Measurements from ENCODE around the gene CKAP4.

CKAP4 gene

DNA sequence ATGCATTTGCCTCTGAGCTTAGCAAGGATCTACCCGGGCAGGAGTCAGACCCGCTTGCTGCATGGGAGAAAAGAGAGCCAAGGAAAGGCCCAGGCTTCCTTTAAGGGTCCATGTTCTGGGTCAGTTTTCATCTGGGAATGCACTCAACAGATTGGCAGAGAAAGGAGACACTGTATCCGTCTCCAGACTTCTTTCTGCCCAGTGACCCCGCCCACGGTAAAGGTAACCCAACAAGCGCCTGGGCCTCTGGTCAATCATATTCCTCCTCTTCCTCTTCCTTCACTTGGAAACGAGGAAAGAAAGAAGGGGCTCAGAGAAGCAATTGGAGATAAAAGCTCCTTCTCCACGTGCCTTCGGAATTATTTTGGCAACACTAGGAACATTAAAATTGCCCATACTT lies 27.6 kb upstream of the CKAP4 start:
- no peaks in the 10 kb centered on the region for H3K9me3 ChIP-seq (ENCODE audit: low read length)
- H3F3A ChIP-seq (ENCODE audit: insufficient read depth, low read length) = no peaks in the 10 kb centered on the region
- TF ChIP-seq, protein P1, sequence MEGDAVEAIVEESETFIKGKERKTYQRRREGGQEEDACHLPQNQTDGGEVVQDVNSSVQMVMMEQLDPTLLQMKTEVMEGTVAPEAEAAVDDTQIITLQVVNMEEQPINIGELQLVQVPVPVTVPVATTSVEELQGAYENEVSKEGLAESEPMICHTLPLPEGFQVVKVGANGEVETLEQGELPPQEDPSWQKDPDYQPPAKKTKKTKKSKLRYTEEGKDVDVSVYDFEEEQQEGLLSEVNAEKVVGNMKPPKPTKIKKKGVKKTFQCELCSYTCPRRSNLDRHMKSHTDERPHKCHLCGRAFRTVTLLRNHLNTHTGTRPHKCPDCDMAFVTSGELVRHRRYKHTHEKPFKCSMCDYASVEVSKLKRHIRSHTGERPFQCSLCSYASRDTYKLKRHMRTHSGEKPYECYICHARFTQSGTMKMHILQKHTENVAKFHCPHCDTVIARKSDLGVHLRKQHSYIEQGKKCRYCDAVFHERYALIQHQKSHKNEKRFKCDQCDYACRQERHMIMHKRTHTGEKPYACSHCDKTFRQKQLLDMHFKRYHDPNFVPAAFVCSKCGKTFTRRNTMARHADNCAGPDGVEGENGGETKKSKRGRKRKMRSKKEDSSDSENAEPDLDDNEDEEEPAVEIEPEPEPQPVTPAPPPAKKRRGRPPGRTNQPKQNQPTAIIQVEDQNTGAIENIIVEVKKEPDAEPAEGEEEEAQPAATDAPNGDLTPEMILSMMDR (IDR thresholded peaks at IDR 0.05; ENCODE audit: low read length) = no peak
- TF ChIP-seq EZH2 (IDR thresholded peaks at IDR 0.05; ENCODE audit: borderline replicate concordance, low read length) = no peak
- H4K20me1 ChIP-seq (ENCODE audit: insufficient read depth, low read length) = no peaks in the 10 kb centered on the region
- no peak overlapping the region for H3K4me2 ChIP-seq (ENCODE audit: low read length)
- H3K9me2 ChIP-seq (ENCODE audit: low read depth, low read length) = no peaks in the 10 kb centered on the region
- H3K27me3 ChIP-seq (ENCODE audit: insufficient read depth, low read length) = no peaks in the 10 kb centered on the region
- H3K9ac ChIP-seq (ENCODE audit: low read length) = no peak overlapping the region
- no peak overlapping the region for H3K27ac ChIP-seq (ENCODE audit: low read depth, low read length, poor library complexity, severe bottlenecking)
- no peak overlapping the region for H2AFZ ChIP-seq (ENCODE audit: low read length)
- H3K36me3 ChIP-seq (ENCODE audit: insufficient read depth, low read length) = no peaks in the 10 kb centered on the region
- no peaks in the 10 kb centered on the region for H3K4me1 ChIP-seq (ENCODE audit: insufficient read depth, low read length, severe bottlenecking)
- no peak overlapping the region for H3K4me3 ChIP-seq (ENCODE audit: low read depth, low read length, poor library complexity, severe bottlenecking)
- H3K79me2 ChIP-seq (ENCODE audit: insufficient read depth, low read length) = no peaks in the 10 kb centered on the region

DNA sequence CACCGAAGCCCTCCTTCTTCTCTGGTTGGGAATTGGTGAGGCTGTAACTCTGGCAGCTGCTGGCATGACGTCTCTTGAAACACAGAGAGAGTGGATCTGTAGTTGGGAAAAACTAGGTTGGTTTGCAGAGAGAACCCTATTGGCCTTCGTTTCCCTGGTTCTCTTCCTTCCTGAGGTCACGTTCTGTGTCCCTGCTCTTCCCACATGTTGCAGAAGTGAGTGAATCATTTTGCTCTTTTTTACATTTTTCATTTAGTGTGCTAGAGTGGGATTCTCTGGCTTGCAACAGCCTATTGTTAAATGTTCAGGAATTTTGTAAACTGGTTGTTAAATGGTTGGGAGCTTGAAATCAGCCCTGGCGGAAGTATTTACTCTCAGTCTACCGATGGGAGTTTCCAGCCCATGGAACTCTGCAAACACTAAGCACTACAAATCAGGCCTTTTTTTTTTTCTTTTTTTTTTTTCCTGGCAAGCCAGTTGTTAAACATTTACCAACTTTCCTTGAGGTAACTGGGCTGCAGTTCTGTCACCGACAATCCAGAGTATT lies 26.8 kb upstream of the CKAP4 start:
- H3K4me3 ChIP-seq (ENCODE audit: low read depth, low read length, poor library complexity, severe bottlenecking) = no peak overlapping the region
- H4K20me1 ChIP-seq (ENCODE audit: insufficient read depth, low read length) = no peaks in the 10 kb centered on the region
- no peaks in the 10 kb centered on the region for H3K27me3 ChIP-seq (ENCODE audit: insufficient read depth, low read length)
- H3K27ac ChIP-seq (ENCODE audit: low read depth, low read length, poor library complexity, severe bottlenecking) = no peak overlapping the region
- no peaks in the 10 kb centered on the region for H3K9me2 ChIP-seq (ENCODE audit: low read depth, low read length)
- no peak overlapping the region for H3K9ac ChIP-seq (ENCODE audit: low read length)
- no peaks in the 10 kb centered on the region for H3F3A ChIP-seq (ENCODE audit: insufficient read depth, low read length)
- no peaks in the 10 kb centered on the region for H3K36me3 ChIP-seq (ENCODE audit: insufficient read depth, low read length)
- no peak overlapping the region for H2AFZ ChIP-seq (ENCODE audit: low read length)
- no peaks in the 10 kb centered on the region for H3K79me2 ChIP-seq (ENCODE audit: insufficient read depth, low read length)
- TF ChIP-seq, protein P1 (IDR thresholded peaks at IDR 0.05; ENCODE audit: low read length) = no peak
- no peak for TF ChIP-seq EZH2 (IDR thresholded peaks at IDR 0.05; ENCODE audit: borderline replicate concordance, low read length)
- no peak overlapping the region for H3K4me2 ChIP-seq (ENCODE audit: low read length)
- no peaks in the 10 kb centered on the region for H3K9me3 ChIP-seq (ENCODE audit: low read length)
- H3K4me1 ChIP-seq (ENCODE audit: insufficient read depth, low read length, severe bottlenecking) = no peaks in the 10 kb centered on the region

DNA sequence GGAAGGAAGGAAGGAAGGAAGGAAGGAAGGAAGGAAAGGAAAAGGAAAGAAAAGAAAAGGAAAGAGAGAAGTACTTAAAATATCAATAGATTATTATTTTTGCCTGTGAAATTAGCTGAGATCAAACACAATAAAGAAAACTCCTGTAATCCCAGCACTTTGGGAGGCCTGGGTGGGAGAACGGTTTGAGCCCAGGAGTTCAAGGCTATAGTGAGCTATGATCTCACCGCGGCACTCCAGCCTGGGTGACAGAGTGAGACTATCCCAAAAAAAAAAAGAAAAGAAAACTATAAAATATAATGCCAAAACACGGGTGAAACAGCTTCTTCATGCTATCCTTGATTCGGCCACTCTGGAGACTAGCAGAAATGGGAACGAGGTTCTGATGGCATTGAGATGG lies 26.2 kb upstream of the CKAP4 start:
- no peak overlapping the region for H3K4me2 ChIP-seq (ENCODE audit: low read length)
- H3K27me3 ChIP-seq (ENCODE audit: insufficient read depth, low read length) = no peaks in the 10 kb centered on the region
- H3K4me3 ChIP-seq (ENCODE audit: low read depth, low read length, poor library complexity, severe bottlenecking) = no peak overlapping the region
- no peaks in the 10 kb centered on the region for H3K4me1 ChIP-seq (ENCODE audit: insufficient read depth, low read length, severe bottlenecking)
- H4K20me1 ChIP-seq (ENCODE audit: insufficient read depth, low read length) = no peaks in the 10 kb centered on the region
- H3K9me3 ChIP-seq (ENCODE audit: low read length) = no peaks in the 10 kb centered on the region
- no peaks in the 10 kb centered on the region for H3K36me3 ChIP-seq (ENCODE audit: insufficient read depth, low read length)
- no peaks in the 10 kb centered on the region for H3K9me2 ChIP-seq (ENCODE audit: low read depth, low read length)
- no peak overlapping the region for H3K9ac ChIP-seq (ENCODE audit: low read length)
- no peak overlapping the region for H3K27ac ChIP-seq (ENCODE audit: low read depth, low read length, poor library complexity, severe bottlenecking)
- no peaks in the 10 kb centered on the region for H3F3A ChIP-seq (ENCODE audit: insufficient read depth, low read length)
- H2AFZ ChIP-seq (ENCODE audit: low read length) = no peak overlapping the region
- TF ChIP-seq, protein P1 (IDR thresholded peaks at IDR 0.05; ENCODE audit: low read length) = no peak
- no peak for TF ChIP-seq EZH2 (IDR thresholded peaks at IDR 0.05; ENCODE audit: borderline replicate concordance, low read length)
- H3K79me2 ChIP-seq (ENCODE audit: insufficient read depth, low read length) = no peaks in the 10 kb centered on the region

Data from OCI-LY1 (cell line).